ENCODE data around the gene AACS.

DNA sequence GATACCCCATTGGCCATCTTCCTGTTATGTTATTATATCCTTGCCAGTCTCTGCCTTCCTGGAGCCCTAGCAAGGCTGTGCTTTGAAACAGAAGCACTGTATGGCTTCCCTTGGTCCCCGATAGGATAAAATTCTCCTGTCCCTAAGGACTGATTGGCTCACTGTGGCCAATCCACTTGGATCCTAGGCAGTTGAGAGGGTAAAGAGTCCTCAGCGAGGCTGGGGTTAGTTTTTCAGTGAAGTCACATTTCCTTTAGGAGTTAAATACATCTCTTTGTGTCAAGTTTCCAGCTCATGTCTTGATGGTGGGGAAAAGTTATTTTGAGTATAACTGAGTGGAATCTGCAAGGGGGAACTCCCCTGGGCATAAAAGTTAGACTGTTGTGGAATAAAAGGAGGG, 7.3 kb downstream of the AACS start:
- TF ChIP-seq CTCF (IDR thresholded peaks at IDR 0.05; ENCODE audit: low read length) (no peak), EZH2phosphoT487 (IDR thresholded peaks at IDR 0.05; ENCODE audit: low read length) (no peak)

Measured in MM.1S (cell line).